GM19455 (cell line): ENCODE data around the gene GDNF.
"Not testable (repeated sequence)": the region's sequence is repeated elsewhere in the genome, so short reads cannot be mapped to it uniquely, and the experiment has no call there.

Experiments used
- ATAC-seq: cut with Tn5 transposase; IDR thresholded peaks from one replicate; pipeline ENCODE4 v1.9.1; 2021; ENCODE audit not compliant: unreplicated experiment

The GDNF gene

GRCh38 chr5:37839407-37840052 lies at the start of gene GDNF:
GDNF (minus strand) TSS chr5:37840041; CDS start chr5:37834796, 5,245 bp downstream.
- no peak for ATAC-seq

GRCh38 chr5:37888476-37888875 lies 48.6 kb upstream of the GDNF start:
- ATAC-seq: no peak

DNA sequence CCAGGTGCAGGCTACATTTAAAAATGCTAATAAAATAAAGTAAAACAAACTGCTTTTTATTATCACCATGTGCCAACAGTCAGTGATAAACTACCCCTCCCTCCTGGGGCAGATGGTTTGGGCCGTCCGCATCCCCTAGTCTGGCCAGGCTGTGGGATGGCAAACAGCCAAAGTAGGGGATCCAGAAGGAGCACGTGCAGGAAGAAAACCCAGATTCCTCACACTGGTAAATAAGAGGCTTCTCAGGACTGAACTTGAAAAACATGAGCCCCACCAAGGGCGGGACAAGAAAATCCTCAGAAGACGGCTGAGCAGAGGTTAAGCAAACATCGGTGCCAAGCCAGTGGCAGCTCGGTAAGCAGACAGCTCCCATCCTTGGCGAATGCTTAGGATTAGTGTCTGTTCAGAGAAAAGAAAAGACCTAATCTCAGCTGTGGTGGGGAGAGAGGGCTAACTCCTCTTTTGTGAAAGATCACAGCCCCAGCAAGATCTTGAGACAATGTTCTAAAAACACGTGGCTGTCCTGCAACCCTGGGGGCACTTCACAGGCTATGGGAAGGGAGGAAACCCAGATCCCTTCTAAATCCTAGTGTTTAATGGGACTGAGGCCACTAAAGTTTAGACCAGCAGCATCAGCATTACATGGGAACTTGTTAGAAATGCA lies 46.5 kb upstream of the GDNF start:
- ATAC-seq: no peak

DNA sequence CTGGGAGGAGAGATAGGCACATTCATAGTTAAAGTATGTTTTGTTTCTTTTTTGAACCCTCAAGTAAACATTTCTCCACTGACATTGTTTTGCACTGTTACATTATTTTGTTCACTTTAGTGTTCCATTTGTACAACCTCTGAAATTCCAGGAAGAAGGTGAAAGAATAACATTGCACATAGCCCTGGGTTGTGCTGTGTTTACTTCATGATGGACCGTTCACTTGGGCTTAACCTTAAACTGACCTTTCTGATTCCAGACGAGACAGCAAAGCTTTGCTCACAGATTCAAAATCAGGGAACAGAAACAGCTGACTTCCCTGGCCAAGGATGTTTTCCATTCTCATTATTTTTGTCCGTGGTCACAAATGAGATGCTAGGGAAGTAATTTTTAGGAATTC lies 42.8 kb upstream of the GDNF start:
- ATAC-seq: no peak

GRCh38 chr5:37881359-37881758 lies 41.5 kb upstream of the GDNF start:
- no peak for ATAC-seq

DNA sequence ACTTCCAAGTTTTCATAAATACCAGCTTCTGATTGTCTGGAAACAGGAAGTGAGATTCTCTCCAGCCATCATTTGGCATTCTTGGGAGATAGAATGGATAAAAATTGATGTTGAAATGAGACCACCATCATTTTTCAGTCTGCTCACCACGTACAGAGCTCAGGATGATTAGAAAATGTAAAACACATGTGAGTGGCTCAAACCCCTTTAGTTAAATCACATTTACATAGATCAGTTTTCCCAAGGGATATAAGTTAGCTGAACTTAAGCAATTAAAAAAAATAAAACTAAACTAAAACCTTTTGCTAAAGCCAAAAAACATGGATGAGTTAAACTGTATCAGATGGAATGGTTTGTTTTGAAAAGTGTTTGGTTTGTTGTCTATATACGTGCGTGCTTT lies 37.1 kb upstream of the GDNF start:
- ATAC-seq: no peak

- no peak for ATAC-seq
Measured at GRCh38 chr5:37876245-37876644, 36.4 kb upstream of the GDNF start.

DNA sequence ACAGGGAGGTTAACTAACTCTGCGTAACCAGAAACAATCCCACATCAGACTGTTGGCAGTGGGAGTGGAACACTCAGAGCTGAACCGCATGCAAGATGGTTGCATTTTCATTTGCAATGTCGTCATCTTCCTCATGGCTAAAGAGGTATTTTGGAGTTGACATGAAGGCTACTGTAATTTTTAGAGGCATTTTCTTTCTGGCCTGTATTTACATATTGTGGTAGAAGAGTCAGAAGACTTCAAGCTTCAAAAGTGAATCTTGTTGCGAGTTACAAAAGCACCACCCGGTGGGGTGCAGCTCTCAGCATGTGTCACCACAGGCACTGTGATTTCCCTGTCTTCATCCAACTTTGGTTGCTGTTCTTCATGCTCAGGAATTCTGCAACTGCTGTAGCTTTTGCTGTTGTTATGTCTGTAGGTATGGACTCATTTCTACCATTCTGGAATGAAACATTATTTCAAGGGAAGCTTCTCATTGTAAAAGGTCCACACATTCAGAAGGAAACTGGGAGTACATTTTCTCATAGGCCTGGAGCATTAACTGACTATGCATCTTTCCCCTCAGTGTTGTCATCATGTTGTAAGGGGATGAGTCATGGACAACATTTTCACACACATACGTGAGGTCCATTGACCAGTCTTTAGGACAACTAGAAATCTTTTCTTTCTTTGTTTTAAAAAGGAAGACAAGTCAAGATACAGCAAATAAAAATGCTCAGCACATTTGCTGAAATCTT lies 35.4 kb upstream of the GDNF start:
- ATAC-seq: no peak

GRCh38 chr5:37873988-37874387 lies 34.1 kb upstream of the GDNF start:
- ATAC-seq: no peak

DNA sequence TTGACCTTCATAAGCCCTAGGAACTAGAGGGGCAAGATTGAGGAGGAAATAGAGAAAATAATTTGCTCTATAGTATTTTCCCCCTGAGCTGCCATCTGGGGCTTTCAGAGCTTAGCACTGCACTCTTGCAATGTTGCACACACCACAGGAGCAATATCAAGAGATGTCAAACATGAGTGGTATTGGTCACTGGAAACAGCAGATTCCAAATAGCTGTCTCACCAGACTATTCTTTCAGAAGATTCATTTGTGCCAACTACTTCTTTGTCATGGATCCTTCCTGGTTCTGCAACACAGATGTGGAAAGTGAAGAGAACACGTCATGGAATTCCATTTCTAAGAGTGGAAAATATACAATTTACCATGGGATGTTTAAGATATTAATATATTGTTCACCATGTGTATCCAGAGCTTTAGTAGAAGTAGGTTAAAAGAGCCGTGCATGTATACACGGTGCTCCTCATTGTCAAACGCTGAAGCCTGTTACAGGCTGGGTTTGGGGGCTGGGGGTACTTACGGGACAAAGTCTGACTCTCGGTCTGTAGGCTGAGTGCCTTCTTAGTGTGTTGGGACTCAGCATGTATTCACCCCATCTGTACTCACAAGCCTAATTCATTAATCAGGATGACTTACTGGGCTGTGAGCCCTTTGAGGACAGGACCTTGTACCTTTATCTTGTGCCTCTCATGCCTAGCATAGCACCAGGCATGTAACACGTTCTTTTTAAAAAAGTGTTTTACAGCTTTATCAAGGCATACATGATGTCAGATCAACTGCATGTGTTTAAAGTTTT lies 31.4 kb upstream of the GDNF start:
- ATAC-seq: no peak

DNA sequence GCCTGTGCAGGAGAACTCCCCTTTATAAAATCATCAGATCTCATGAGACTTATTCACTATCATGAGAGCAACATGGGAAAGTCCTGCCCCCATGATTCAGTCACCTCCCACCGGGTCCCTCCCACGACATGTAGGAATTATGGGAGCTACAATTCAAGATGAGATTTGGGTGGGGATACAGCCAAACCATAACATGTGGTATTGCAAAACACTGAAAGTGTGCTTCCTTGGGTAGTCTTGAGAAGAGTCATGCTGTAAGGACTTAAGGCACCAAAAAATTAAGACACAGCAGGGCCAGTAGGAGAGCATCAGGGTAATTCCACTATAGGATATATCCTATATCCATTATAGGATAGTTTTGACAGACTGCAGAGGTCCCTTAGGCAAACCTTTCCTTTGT lies 29.4 kb upstream of the GDNF start:
- no peak for ATAC-seq

DNA sequence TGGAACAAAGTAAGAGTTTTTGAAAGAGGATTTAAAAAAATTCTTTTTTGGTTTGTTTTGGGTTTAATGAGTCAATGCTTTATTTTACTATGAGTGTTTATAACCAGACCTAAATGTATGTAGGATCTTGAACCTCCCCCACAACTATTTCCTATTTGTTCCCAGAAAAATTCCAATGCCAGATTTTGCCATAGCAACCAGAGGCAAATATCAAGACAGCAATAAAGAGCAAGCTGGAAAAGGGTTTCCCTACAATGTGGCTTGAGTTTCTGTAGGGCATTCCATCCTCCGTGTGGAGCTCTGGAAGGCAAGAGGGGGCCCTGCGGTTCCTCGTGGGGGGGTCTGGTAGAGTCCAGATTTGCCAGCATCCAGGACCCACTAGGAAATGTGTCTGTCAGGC lies 27.8 kb upstream of the GDNF start:
- no peak for ATAC-seq

- ATAC-seq: not testable (repeated sequence)
Measured at GRCh38 chr5:37862907-37863306, 23.1 kb upstream of the GDNF start.

DNA sequence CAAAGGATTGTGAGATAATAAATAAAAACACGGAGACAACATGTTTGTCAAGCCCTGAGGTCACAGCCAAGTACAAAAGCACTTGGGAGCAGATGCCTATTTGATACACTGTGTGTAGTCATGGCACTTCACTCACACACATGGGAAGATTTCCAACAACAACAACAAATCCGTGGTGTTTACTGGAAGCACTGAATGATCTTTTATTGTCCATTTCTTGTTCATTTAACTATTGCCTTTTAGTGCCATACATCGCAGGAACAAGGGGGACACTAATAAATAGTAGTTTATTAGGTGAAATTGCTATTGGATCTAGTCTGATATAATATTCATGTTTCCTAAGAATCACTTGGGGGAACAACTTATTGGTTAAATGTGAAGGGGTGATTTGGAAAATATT lies 20.4 kb upstream of the GDNF start:
- peak; percentile 19 for ATAC-seq

GRCh38 chr5:37859805-37860204 lies 20.0 kb upstream of the GDNF start:
- ATAC-seq: peak; percentile 97

- ATAC-seq: no peak
Measured at GRCh38 chr5:37858250-37858649, 18.4 kb upstream of the GDNF start.

- no peak for ATAC-seq
Measured at GRCh38 chr5:37857696-37858095, 17.9 kb upstream of the GDNF start.

DNA sequence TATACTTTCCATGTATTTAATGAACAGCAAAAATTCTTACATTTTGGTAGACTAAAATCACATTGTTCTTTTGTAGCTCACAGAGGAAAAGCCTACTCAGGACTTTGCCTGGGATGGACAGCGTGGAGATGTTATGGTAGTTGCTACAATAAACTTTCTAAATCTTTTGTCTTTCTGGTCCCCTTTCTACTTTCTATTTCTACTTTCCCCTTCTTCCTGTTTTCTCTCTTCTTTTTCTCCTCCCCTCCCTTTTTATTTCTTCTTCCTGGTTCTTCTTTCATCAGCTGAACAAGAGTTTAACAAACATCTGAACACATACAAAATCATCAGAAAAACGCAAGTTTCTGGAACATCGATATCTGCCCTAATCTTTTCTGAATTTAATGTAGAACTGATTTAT lies 15.6 kb upstream of the GDNF start:
- ATAC-seq: no peak

DNA sequence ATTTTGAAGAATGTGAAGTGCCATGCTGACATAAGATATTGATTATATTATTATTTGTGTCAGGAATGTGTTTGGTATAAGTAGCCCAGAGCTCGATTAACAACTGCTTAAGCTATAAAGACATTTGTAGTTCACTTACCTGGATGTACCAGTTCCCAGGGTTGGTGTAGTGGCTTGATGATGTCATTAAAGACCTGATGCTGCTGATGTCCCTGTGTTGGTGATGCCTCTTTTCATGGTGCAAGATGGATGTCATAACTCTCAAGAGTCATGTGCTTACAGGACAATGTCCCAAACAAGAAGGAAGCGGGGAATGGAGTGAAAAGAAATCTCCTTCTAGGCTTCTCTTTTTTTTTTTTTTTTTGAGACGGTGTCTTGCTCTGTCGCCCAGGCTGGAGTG lies 11.5 kb upstream of the GDNF start:
- ATAC-seq: no peak

- ATAC-seq: no peak
Measured at GRCh38 chr5:37850226-37850865, 10.5 kb upstream of the GDNF start.

DNA sequence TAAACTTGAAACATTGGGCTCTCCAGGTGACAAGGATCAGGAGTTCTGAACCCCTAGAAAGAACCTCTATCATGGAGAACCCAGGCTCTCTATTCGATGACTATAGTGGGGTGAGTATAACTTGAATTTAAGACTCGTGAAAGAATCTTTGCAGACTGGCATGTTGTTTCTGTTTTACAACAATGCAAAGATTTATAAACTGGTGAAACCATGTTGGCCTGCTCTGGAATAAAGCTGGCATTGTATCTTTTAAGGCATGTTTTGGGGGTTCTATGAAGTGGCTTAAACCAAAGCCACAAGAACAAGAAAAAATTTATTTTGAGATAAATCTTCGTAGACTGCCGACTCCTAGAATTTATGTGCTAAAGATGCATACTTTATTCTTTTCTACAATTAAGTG lies 9.8 kb upstream of the GDNF start:
- no peak for ATAC-seq
